ENCODE data around the gene FADS2. TPM values are rescaled to one million over a fixed set of nuclear protein-coding genes. Genes with fewer than 3 reads are reported as not detected.

The FADS2 gene
- total RNA-seq, 1 experiment from 2014 or later: 17.1 TPM

DNA sequence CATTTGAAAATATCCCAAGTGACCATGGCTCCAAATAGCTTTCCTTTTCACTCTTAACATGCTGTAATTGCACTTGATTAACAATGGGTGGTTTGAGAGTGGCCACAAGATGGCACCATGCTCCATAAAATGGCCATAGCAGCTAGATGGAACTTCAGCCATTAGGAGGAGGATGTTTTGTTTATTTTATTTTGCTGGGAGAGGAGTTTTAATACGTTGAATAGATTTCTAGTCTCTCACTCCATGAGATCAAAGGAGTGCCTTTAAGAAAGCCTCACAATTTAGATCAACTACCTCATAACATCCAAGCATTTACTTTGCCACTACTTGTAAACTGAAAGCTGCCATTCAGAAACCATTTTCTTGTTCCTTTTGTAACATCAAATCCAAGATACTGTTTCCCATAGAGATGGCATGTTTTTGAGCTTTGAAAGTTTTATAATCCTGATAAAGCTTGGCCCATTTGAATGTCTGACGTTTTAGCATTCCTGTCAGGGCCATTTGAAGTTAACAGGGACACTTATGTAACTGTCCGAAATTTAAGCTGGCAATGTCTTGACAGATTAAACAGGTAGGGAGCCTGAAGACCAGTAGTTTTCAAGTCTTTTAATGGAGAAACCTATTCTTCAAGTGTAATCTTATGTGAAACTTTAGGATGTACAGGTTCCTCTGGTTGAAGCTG, 30.7 kb upstream of the FADS2 start (continued):
- peak; percentile 71 to 90 (median 87); a peak in 5 of 6 replicates for TF ChIP-seq CTCF (IDR thresholded peaks at IDR 0.05 in 2 of 3, conservative IDR thresholded peaks at IDR 0.05 in 1 of 3; ENCODE audit: borderline replicate concordance in 1 of 3, insufficient read depth in 1 of 3, low read depth in 2 of 3, low read length in 2 of 3)

- H3K27me3 ChIP-seq (ENCODE audit: insufficient read depth, low read length): no peaks in the 10 kb centered on the region
- no peaks in the 10 kb centered on the region for H3K9me2 ChIP-seq (ENCODE audit: insufficient read depth)
- H4K20me1 ChIP-seq (ENCODE audit: insufficient read depth): peaks cover 10% of the 10 kb centered on the region; the same call in 1 of the 2 replicates
- no peaks in the 10 kb centered on the region for H3K9me3 ChIP-seq (ENCODE audit: control insufficient read depth in 1 of 2, insufficient read depth in 1 of 2, low read depth in 1 of 2, low read length in 2 of 2)
- ChIA-PET CTCF (interaction anchor here (0.7 to 5.2 kb wide), 4 partner anchors 17 to 308 kb away, joined by 3 to 111 read pairs (median 22); partner anchors contain the start of gene BEST1), RAD21 (ENCODE audit: low non-redundant PET in 1 of 2, low total read pairs in 2 of 2, uncharacterized antibody in 2 of 2, unreplicated experiment in 2 of 2) (no interaction called here), POLR2A (interaction anchor here (2.5 kb wide), 1 partner anchor 15 kb away, joined by 13 read pairs; no protein-coding TSS in a partner anchor)
- intact Hi-C loops (cut with micrococcal nuclease): no loop called here
- peaks cover 0 to 5% of the 10 kb centered on the region in 2 experiments; a peak in 1 of 4 replicates for H3K4me1 ChIP-seq (ENCODE audit: control insufficient read depth in 1 of 2, insufficient read depth in 2 of 2, low read length in 2 of 2)
- H3K4me3 ChIP-seq (replicated peaks in 1 of 2; ENCODE audit: low read depth in 1 of 2, low read length in 2 of 2): no peak overlapping the region
- DNase-seq (ENCODE audit: low read depth, low spot score) (no peak), ATAC-seq (no peak)
- no peak overlapping the region for H2AFZ ChIP-seq (ENCODE audit: low read depth, low read length, poor library complexity, severe bottlenecking)
- TF ChIP-seq TCF7L2 (IDR thresholded peaks at IDR 0.05; ENCODE audit: borderline replicate concordance, extremely low read depth, insufficient read depth, insufficient read length) (no peak), EZH2phosphoT487 (IDR thresholded peaks at IDR 0.05; ENCODE audit: borderline replicate concordance) (no peak), SIN3A (IDR thresholded peaks at IDR 0.05; ENCODE audit: low read depth) (no peak)
- H3K27ac ChIP-seq (ENCODE audit: low read depth, low read length): no peak overlapping the region
- no peak overlapping the region for H3K4me2 ChIP-seq (ENCODE audit: low read length)
- no TSS peak for BruUV-seq (replicated peaks)
- H3K9ac ChIP-seq (ENCODE audit: low read length): no peak overlapping the region
- peaks cover 57% of the 10 kb centered on the region for H3K79me2 ChIP-seq (ENCODE audit: insufficient read depth, low read length)
- H3K36me3 ChIP-seq (ENCODE audit: control insufficient read depth in 1 of 2, insufficient read depth in 2 of 2, low read length in 2 of 2): peaks cover 9 to 46% of the 10 kb centered on the region in 2 experiments
These were observed 28.3 kb upstream of the FADS2 start for GRCh38 chr11:61799665-61800284.

All from HCT116 (cell line).